ENCODE data around the gene FCRL2.

FCRL2 gene

DNA sequence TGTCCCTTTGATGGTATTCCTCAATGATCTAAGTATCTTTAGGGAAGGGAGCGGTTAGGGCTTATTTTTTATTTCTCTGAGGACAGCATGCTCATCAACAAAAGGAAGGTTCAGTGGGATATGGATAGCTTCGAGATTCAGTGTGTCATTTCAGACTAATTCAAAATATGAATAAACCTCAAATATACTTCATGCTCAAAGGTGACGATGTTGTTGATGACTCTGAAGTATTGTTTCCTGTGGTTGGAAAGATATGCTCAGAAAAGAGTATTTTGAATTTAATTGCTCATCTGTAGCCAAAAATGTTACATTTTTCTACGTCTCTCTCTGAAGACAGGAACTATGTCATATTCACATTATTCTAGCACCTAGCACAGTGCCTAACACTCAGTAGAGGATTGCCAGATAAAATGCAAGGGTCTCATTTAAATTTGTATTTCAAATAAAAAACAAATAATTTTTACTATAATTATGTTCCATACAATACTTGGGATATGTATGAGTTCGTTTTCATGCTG is 74.6 kb downstream of the FCRL2 start:
- TF ChIP-seq EP300 (IDR thresholded peaks at IDR 0.05; ENCODE audit: borderline replicate concordance) (no peak), CREB1 (IDR thresholded peaks at IDR 0.05; ENCODE audit: low read depth) (no peak), RAD21 (IDR thresholded peaks at IDR 0.05; ENCODE audit: low read depth) (no peak), TEAD4 (IDR thresholded peaks at IDR 0.05) (no peak), TCF12 (IDR thresholded peaks at IDR 0.05; ENCODE audit: low read depth) (no peak)
- TF ChIP-seq, protein P1, sequence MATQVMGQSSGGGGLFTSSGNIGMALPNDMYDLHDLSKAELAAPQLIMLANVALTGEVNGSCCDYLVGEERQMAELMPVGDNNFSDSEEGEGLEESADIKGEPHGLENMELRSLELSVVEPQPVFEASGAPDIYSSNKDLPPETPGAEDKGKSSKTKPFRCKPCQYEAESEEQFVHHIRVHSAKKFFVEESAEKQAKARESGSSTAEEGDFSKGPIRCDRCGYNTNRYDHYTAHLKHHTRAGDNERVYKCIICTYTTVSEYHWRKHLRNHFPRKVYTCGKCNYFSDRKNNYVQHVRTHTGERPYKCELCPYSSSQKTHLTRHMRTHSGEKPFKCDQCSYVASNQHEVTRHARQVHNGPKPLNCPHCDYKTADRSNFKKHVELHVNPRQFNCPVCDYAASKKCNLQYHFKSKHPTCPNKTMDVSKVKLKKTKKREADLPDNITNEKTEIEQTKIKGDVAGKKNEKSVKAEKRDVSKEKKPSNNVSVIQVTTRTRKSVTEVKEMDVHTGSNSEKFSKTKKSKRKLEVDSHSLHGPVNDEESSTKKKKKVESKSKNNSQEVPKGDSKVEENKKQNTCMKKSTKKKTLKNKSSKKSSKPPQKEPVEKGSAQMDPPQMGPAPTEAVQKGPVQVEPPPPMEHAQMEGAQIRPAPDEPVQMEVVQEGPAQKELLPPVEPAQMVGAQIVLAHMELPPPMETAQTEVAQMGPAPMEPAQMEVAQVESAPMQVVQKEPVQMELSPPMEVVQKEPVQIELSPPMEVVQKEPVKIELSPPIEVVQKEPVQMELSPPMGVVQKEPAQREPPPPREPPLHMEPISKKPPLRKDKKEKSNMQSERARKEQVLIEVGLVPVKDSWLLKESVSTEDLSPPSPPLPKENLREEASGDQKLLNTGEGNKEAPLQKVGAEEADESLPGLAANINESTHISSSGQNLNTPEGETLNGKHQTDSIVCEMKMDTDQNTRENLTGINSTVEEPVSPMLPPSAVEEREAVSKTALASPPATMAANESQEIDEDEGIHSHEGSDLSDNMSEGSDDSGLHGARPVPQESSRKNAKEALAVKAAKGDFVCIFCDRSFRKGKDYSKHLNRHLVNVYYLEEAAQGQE (IDR thresholded peaks at IDR 0.05; ENCODE audit: low read depth), result no peak
- TF ChIP-seq, protein P2, sequence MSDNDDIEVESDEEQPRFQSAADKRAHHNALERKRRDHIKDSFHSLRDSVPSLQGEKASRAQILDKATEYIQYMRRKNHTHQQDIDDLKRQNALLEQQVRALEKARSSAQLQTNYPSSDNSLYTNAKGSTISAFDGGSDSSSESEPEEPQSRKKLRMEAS (IDR thresholded peaks at IDR 0.05), result no peak

DNA sequence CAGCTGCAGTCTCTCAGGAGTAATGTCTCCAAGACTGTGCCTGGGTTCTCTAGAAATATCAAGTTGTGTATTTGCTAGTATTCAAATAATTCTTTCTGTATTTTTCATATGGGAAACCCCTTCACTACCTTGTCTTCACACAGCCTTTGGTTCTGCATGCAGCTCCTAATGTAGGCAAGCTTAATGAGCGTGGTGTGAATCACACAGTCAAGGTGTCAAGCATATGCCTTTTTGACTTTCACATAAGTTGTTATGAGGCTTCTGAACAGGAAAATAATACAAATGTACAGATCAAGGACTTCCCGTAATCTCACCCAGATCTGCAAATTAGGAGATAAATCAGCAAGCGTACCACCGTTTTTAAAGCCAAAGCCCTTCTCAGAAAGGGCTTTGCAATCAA is 76.2 kb downstream of the FCRL2 start, which contains the start of gene FCRL3:
FCRL3 (minus strand) TSS at position 38 of the 400 bp plus-strand sequence. CDS start 280 bp downstream, outside the sequence.
- no peak for TF ChIP-seq EGR1 (IDR thresholded peaks at IDR 0.05)
- TF ChIP-seq, protein P3, sequence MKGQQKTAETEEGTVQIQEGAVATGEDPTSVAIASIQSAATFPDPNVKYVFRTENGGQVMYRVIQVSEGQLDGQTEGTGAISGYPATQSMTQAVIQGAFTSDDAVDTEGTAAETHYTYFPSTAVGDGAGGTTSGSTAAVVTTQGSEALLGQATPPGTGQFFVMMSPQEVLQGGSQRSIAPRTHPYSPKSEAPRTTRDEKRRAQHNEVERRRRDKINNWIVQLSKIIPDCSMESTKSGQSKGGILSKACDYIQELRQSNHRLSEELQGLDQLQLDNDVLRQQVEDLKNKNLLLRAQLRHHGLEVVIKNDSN (IDR thresholded peaks at IDR 0.05), result no peak
- no peak for TF ChIP-seq NFIC (IDR thresholded peaks at IDR 0.05)
- TF ChIP-seq FOXM1 (IDR thresholded peaks at IDR 0.05; ENCODE audit: borderline replicate concordance, low read depth), result no peak
- TF ChIP-seq CEBPB (IDR thresholded peaks at IDR 0.05), result no peak
- no peak for TF ChIP-seq RAD21 (IDR thresholded peaks at IDR 0.05; ENCODE audit: low read depth)
- TF ChIP-seq YY1 (IDR thresholded peaks at IDR 0.05; ENCODE audit: low read depth), result no peak
- TF ChIP-seq, protein P1 (IDR thresholded peaks at IDR 0.05; ENCODE audit: low read depth), result no peak
- no peak for TF ChIP-seq TAF1 (IDR thresholded peaks at IDR 0.05; ENCODE audit: low read depth)

DNA sequence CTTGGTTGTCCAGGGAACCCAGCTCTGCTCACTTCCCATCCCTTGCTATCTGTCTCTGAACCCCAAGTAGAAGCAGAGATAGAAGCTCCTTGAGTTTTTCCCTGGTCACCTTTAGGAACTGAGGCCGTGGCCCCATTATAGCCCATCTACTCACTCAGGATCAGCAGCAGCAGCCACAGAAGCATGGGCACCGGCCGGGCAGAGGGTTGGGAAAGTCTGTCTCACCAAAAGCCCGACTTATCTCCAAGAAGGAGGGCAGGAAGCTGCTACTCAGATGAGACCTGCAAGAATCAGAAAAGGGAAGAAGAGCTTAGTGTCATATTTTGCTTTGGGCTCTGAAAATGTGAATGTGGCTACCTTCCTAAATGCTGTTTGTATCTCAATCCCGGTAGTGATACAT is 76.6 kb downstream of the FCRL2 start:
- no peak for TF ChIP-seq YY1 (IDR thresholded peaks at IDR 0.05; ENCODE audit: low read depth)
- TF ChIP-seq, protein P1 (IDR thresholded peaks at IDR 0.05; ENCODE audit: low read depth), result no peak
- no peak for TF ChIP-seq NFIC (IDR thresholded peaks at IDR 0.05)
- no peak for TF ChIP-seq ZBTB7A (IDR thresholded peaks at IDR 0.05; ENCODE audit: low read depth)
- TF ChIP-seq EGR1 (IDR thresholded peaks at IDR 0.05), result no peak
- TF ChIP-seq CREB1 (IDR thresholded peaks at IDR 0.05; ENCODE audit: low read depth), result no peak
- no peak for TF ChIP-seq EP300 (IDR thresholded peaks at IDR 0.05; ENCODE audit: borderline replicate concordance)
- no peak for TF ChIP-seq TAF1 (IDR thresholded peaks at IDR 0.05; ENCODE audit: low read depth)
- TF ChIP-seq, protein P2 (IDR thresholded peaks at IDR 0.05), result no peak
- TF ChIP-seq CEBPB (IDR thresholded peaks at IDR 0.05), result no peak
- TF ChIP-seq FOXM1 (IDR thresholded peaks at IDR 0.05; ENCODE audit: borderline replicate concordance, low read depth), result no peak
- no peak for TF ChIP-seq RAD21 (IDR thresholded peaks at IDR 0.05; ENCODE audit: low read depth)
- TF ChIP-seq, protein P3 (IDR thresholded peaks at IDR 0.05), result no peak
- TF ChIP-seq TEAD4 (IDR thresholded peaks at IDR 0.05), result no peak

DNA sequence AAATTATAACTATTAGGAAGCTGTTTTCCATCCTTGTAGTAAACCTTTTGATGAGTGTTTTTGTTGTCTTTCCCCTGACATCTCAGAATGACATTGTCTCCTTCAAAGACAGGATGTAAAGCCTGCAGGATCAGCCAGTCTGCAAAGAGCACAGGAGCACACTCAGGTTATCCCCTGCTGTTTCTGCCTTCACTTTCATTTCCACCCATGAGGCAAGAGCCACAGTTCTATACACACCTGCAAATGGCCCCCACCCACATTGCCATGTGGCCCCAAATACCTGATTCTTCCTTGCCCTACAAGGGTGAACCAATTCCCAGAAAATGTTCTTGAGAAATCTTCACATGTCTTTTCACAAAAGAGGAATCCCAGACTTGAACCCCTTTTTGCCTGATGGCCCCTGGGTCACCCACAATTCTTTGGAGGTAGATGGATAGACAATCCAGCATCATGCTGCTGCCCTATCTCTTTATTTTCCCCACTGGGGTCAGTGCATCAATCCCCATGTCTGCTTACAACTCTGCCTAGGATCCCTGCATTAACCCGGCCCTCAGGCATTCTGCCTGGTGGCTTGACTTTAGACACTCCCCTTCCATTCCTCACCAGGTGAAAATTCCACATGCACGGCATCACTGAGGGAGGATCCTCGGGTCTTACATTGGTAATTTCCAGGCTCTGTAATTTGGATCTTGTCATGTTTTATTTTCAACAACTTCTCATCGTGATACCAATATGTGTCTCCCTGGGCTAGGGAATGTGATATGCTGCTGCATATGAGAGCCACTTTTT is 79.0 kb downstream of the FCRL2 start:
- TF ChIP-seq TCF12 (IDR thresholded peaks at IDR 0.05; ENCODE audit: low read depth), result no peak
